Measurements from ENCODE around the gene HNF1A. TPM values are rescaled to one million over a fixed set of nuclear protein-coding genes. Genes with fewer than 3 reads are reported as not detected.

Gene HNF1A
- total and polyA plus RNA-seq, 2 of the 13 experiments (the other 11 are each of a cell fraction or from before 2014, with no cell fraction given) = 13.4 to 34.7 TPM

- TF ChIP-seq ZNF512B (CRISPR knock-in tag; IDR thresholded peaks at IDR 0.05; ENCODE audit: borderline replicate concordance) (no peak), DMTF1 (CRISPR knock-in tag; IDR thresholded peaks at IDR 0.05) (no peak), SP4 (CRISPR knock-in tag; IDR thresholded peaks at IDR 0.05) (no peak), NFATC3 (CRISPR knock-in tag; IDR thresholded peaks at IDR 0.05) (no peak), ZNF7 (CRISPR knock-in tag; IDR thresholded peaks at IDR 0.05) (no peak), THAP7 (CRISPR knock-in tag; IDR thresholded peaks at IDR 0.05) (peak; percentile 68; the same call in 1 of the 2 replicates), ZNF263 (CRISPR knock-in tag; IDR thresholded peaks at IDR 0.05) (no peak), NCOA2 (CRISPR knock-in tag; IDR thresholded peaks at IDR 0.05) (peak; percentile 74), ZNF407 (CRISPR knock-in tag; IDR thresholded peaks at IDR 0.05; ENCODE audit: not compliant biosample characterization) (no peak)
- TF ChIP-seq, protein P1, sequence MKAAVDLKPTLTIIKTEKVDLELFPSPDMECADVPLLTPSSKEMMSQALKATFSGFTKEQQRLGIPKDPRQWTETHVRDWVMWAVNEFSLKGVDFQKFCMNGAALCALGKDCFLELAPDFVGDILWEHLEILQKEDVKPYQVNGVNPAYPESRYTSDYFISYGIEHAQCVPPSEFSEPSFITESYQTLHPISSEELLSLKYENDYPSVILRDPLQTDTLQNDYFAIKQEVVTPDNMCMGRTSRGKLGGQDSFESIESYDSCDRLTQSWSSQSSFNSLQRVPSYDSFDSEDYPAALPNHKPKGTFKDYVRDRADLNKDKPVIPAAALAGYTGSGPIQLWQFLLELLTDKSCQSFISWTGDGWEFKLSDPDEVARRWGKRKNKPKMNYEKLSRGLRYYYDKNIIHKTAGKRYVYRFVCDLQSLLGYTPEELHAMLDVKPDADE (CRISPR knock-in tag; IDR thresholded peaks at IDR 0.05) = no peak
- TF ChIP-seq, protein P2, sequence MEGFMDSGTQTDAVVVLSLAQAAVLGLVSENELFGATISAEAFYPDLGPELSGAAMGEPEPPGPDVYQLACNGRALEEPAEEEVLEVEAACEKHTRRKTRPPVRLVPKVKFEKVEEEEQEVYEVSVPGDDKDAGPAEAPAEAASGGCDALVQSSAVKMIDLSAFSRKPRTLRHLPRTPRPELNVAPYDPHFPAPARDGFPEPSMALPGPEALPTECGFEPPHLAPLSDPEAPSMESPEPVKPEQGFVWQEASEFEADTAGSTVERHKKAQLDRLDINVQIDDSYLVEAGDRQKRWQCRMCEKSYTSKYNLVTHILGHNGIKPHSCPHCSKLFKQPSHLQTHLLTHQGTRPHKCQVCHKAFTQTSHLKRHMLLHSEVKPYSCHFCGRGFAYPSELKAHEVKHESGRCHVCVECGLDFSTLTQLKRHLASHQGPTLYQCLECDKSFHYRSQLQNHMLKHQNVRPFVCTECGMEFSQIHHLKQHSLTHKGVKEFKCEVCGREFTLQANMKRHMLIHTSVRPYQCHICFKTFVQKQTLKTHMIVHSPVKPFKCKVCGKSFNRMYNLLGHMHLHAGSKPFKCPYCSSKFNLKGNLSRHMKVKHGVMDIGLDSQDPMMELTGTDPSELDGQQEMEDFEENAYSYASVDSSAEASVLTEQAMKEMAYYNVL (CRISPR knock-in tag; IDR thresholded peaks at IDR 0.05; ENCODE audit: borderline replicate concordance) = no peak
Measured at GRCh38 chr12:120981407-120981941, 3.1 kb downstream of the HNF1A start (continued).

Data from HepG2 (cell line).